GM12892 (cell line): ENCODE measurements around the gene RTEL1.
"Not testable (repeated sequence)": the region's sequence is repeated elsewhere in the genome, so short reads cannot be mapped to it uniquely, and the experiment has no call there.

ENCODE experiments used
- DNase-seq: peaks from one replicate; pipeline ENCODE4 v3.0.0; 2011; ENCODE audit not compliant: insufficient read length
- FAIRE-seq: peaks from 2 replicates; lab custom pipeline; 2011; peaks lifted over from hg19 to GRCh38; lab: Jason Lieb, UNC
- POLR2A ChIP-seq: IDR thresholded peaks from 2 replicates; pipeline ENCODE4 v1.6.1; 2011; ENCODE audit warnings: low read depth, low read length, control low read depth
- POLR2AphosphoS5 ChIP-seq: IDR thresholded peaks from 2 replicates; pipeline ENCODE4 v1.6.1; 2011; ENCODE audit warnings: low read depth, low read length, control low read depth
- TAF1 ChIP-seq: IDR thresholded peaks from 2 replicates; pipeline ENCODE4 v1.6.1; 2011; ENCODE audit warnings: low read depth, mild to moderate bottlenecking, control low read depth, low read length, borderline replicate concordance

RTEL1 gene

DNA sequence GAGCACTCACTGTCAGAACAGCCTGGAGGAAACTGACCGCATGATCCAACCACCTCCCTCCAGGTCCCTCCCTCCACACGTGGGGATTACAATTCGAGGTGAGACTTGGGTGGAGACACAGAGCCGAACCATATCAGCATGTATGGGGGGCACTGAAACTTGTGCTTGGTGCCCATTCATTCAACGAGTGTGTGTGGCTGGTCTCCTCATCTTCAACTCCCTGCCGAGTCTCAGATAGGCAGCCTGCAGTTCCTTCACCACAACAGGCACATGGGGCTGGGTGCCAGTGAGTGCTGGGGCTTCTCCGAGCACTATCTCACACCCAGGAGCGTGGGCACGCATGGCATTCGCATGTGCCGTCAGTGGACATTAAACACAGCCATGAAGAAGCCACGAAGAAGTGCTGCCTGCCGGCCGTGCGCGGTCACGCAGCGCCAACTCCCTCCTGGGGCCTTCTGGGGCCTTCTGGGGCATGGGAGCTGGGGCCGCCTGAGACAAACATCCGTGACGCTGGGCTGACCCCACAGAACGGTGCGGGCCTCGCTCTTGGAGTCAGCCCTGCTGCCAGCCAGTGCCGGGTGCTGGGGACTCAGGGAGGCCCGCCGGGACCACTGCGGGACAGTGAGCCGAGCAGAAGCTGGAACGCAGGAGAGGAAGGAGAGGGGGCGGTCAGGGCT is 714 bp upstream of the RTEL1 start:
- no peak for DNase-seq
- no peak for FAIRE-seq
- TF ChIP-seq POLR2AphosphoS5 (no peak), POLR2A (no peak), TAF1 (no peak)

DNA sequence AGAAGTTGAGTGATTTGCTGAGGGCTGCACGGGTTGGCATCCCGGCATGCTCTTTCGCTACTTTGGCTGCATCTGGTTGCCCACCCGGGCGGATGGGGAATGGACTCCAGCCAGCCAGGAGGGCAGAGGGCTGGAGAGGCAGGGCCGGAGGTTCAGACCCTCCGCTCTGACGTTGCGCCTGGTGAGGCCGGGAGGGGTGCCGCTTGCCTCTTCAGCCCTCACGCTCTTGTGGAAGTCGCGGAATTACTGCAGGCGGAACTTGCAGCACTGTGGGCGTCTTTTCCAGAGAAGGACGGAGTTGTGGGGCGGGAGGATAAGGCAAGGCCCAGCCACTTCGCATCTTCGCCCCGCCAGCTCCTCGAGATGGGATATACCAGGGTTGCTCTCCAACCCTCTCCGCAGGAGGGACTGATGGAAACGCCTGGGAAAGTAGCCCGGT is 656 bp downstream of the RTEL1 start:
- no peak for TF ChIP-seq POLR2AphosphoS5
- no peak for TF ChIP-seq TAF1
- TF ChIP-seq POLR2A, result no peak
- DNase-seq (no peak), FAIRE-seq (no peak)

- FAIRE-seq (no peak), DNase-seq (no peak)
- no peak for TF ChIP-seq POLR2A
- no peak for TF ChIP-seq POLR2AphosphoS5
- no peak for TF ChIP-seq TAF1
Measured at GRCh38 chr20:63659370-63659769, 1.3 kb downstream of the RTEL1 start.

- not testable (repeated sequence) for DNase-seq, FAIRE-seq
Measured at GRCh38 chr20:63660174-63660573, 2.1 kb downstream of the RTEL1 start.

- DNase-seq (no peak), FAIRE-seq (no peak)
- no peak for TF ChIP-seq TAF1
- TF ChIP-seq POLR2AphosphoS5, result no peak
- no peak for TF ChIP-seq POLR2A
Measured at GRCh38 chr20:63660622-63661021, 2.5 kb downstream of the RTEL1 start.

DNA sequence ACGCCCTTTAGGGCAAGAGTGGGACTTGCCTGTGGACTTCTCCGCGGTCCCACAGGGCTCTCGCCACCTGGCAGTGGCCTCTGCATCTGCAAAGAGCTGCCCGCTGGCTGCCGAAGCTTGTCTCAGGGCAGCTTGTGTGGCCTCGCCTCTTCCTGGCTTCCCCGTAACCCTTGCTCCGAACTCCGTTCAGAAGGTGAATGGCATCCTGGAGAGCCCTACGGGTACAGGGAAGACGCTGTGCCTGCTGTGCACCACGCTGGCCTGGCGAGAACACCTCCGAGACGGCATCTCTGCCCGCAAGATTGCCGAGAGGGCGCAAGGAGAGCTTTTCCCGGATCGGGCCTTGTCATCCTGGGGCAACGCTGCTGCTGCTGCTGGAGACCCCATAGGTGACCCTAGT is 3.0 kb downstream of the RTEL1 start:
- FAIRE-seq (no peak), DNase-seq (no peak)
- TF ChIP-seq TAF1 (no peak), POLR2AphosphoS5 (no peak), POLR2A (no peak)

DNA sequence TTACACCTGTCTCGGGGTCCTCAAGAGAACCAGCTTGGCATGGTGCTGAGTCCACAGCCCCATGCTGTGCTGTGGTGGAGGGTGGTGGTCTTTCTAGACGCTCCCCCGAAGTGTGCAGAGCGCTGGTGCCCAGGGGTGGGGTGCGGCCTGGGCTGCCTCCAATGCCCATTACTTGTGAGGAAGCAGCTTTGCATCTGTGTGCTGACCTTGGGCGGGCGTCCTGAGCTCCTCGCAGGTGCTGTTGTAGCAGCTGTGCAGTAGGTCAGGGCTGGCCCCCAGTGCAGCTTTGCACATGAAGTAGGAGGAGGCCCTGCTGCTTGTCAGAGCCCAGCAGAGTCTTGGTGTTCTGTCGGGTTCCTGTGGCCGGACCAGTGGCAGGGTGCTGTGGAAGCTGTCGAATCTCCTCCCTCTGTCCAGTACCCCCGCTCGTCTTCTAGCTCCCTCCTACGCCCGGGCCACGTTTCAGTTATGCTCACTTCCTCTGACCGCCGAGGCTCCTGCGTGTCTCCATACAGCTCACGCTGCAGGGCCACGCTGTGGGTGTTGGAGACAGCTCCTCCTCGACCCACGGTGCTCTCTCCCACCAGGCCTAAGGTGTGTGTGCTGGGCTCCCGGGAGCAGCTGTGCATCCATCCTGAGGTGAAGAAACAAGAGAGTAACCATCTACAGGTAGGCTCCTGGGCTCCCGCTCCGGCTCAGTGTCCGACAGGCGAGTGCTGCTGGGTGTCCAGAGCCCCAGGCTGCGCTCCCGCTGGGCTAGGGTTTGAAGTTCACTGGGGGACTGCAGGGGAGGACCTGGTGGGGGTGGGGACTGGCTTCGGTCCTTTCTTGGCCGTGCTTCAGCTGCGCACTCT is 4.1 kb downstream of the RTEL1 start:
- TF ChIP-seq TAF1 (no peak), POLR2AphosphoS5 (no peak), POLR2A (no peak)
- DNase-seq (no peak), FAIRE-seq (no peak)

- TF ChIP-seq POLR2A (no peak), POLR2AphosphoS5 (no peak), TAF1 (no peak)
- FAIRE-seq, result no peak
- no peak for DNase-seq
Measured at GRCh38 chr20:63662813-63663189, 4.7 kb downstream of the RTEL1 start.

DNA sequence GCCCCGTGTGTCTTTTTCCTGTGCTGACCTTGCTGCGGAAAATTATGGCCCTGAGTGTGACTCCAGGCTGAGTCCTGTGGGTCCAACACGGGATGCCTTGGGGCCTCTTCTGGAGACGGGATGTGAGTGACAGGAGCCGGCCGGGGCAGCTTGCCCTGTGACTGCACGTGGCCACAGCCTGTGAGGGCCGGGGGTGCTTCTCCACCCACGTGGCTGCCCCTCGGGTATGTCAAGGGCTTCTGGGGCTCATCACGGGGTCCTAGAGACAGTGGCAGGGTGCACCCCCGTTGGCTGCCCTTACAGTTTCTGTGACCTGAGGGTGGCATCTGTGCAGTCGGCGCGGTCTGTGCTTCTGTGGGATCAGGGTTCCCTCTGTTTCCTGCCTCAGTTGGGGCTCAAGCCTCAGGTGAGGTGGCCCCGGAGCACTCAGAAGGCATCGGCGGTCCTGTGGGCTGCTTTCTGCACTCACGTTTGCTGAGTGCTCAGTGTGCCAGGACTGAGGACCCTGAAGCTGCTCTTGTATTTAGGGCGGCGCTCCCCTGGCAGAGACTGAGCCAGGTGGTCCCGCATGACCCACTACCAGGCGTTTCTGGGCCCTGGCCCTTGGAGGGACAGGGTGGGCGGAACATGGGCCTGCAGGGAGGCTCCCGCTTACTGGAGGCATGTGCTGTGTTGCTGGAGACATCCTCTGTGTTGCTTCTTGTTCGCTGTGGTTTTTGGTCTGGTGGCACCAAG is 5.4 kb downstream of the RTEL1 start:
- FAIRE-seq (no peak), DNase-seq (no peak)
- TF ChIP-seq POLR2A, result no peak
- TF ChIP-seq POLR2AphosphoS5, result no peak
- TF ChIP-seq TAF1, result no peak

DNA sequence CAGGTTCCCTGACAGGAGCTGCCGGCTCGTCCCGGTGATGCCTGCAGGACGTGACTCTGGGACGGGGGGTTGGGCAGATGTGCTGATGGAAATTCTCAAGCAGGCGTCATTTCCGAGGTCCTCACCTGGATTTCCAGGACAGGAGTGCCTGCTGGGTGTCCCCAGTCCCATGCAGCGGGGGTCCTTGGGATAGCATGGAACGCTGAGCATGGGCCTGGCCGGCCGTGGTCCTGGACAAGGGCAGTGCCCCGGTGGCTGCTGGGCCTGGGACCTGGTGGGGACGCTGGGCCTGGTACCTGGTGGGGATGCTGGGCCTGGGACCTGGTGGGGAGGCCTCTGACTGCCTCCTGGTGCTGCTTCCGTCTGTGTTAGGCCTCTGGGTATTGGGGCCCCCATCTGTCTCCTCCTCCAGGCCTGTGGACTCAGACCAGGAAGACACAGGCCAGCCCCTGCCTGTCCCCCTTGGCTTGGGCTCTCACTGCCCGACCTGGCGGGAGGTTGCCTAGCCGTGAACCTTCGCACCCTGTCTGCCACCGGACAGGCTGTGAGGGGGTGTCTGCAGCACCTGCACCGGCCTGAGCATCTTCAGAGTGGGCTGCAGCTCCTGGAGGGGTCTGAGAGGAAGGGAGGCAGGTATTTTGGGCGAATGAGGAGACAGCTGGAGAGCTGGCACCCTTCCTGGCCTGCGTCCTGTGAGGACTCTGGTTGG is 6.2 kb downstream of the RTEL1 start:
- FAIRE-seq, result no peak
- no peak for TF ChIP-seq TAF1
- no peak for DNase-seq

- DNase-seq (no peak), FAIRE-seq (no peak)
- TF ChIP-seq TAF1, result no peak
- TF ChIP-seq POLR2AphosphoS5, result no peak
- no peak for TF ChIP-seq POLR2A
Measured at GRCh38 chr20:63664861-63665594, 6.9 kb downstream of the RTEL1 start.
